ENCODE results near the gene RHBG.

RHBG gene

DNA sequence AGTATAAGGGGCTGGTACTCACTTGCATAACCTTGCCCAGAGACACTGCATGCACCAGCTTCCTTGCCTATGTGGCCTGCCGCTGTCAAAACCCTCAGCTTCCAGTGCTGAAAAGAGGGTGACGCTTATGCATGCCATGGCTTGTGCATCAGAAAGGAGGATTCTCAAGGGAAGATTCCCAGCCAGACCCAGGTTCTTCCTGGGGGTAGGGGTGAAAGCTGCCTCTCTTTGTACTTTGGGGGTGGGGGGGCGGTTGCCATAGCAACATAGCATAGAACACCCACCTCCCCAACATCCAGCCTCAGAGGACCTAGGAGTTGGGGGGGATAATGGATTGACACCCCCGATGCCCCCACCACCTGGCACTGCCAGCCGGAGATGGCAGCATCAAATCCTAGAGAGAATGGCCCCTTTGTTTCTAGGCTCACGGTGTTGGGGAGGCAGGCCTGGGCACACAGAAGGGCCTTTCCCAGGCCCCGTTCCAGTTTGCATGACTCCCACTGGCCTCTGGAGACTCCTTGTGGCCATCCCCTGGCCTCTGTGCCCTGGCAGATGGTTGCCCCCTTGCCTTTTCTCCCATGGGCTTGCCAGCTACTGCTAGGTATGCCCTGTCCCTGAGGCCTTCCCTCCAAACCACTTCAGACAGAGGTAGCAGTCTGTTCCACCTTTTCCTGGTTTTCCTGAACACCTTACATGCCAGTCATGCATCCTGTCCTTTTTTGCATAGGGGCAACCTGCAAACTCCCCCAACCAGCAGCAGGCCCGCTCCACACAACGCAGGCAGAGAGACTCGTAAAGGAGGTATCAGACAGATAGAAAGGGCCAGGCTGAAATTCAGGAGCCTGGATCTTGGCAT, 44.6 kb downstream of the RHBG start:
- H3K4me1 ChIP-seq (ENCODE audit: insufficient read depth, low read length) = no peaks in the 10 kb centered on the region
- H3K4me2 ChIP-seq (ENCODE audit: insufficient read depth, low read length) = no peak overlapping the region
- H4K20me1 ChIP-seq (ENCODE audit: insufficient read depth, low read length) = no peaks in the 10 kb centered on the region
- H3K79me2 ChIP-seq (ENCODE audit: insufficient read depth, low read length) = no peaks in the 10 kb centered on the region
- no peak overlapping the region for H3K27ac ChIP-seq (ENCODE audit: low read length)
- TF ChIP-seq EZH2 (IDR thresholded peaks at IDR 0.05; ENCODE audit: borderline replicate concordance, low read depth, low read length, severe bottlenecking) = no peak
- TF ChIP-seq, protein P1, sequence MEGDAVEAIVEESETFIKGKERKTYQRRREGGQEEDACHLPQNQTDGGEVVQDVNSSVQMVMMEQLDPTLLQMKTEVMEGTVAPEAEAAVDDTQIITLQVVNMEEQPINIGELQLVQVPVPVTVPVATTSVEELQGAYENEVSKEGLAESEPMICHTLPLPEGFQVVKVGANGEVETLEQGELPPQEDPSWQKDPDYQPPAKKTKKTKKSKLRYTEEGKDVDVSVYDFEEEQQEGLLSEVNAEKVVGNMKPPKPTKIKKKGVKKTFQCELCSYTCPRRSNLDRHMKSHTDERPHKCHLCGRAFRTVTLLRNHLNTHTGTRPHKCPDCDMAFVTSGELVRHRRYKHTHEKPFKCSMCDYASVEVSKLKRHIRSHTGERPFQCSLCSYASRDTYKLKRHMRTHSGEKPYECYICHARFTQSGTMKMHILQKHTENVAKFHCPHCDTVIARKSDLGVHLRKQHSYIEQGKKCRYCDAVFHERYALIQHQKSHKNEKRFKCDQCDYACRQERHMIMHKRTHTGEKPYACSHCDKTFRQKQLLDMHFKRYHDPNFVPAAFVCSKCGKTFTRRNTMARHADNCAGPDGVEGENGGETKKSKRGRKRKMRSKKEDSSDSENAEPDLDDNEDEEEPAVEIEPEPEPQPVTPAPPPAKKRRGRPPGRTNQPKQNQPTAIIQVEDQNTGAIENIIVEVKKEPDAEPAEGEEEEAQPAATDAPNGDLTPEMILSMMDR (IDR thresholded peaks at IDR 0.05; ENCODE audit: borderline replicate concordance, extremely low read depth, low read length, poor library complexity, severe bottlenecking) = no peak
- H3K27me3 ChIP-seq (ENCODE audit: insufficient read depth, low read length, poor library complexity) = peaks cover 9% of the 10 kb centered on the region
- H3K9me3 ChIP-seq (ENCODE audit: insufficient read depth, low read length, severe bottlenecking) = no peaks in the 10 kb centered on the region
- H2AFZ ChIP-seq (ENCODE audit: low read depth, low read length) = no peak overlapping the region
- H3K9ac ChIP-seq (ENCODE audit: low read depth, low read length) = no peak overlapping the region
- ATAC-seq (ENCODE audit: insufficient read depth, low read depth) = no peak
- no peak overlapping the region for H3K4me3 ChIP-seq (ENCODE audit: low read depth in 1 of 2, low read length in 2 of 2)
- no peak for DNase-seq
- no peaks in the 10 kb centered on the region for H3K36me3 ChIP-seq (ENCODE audit: insufficient read depth, low read length)

DNA sequence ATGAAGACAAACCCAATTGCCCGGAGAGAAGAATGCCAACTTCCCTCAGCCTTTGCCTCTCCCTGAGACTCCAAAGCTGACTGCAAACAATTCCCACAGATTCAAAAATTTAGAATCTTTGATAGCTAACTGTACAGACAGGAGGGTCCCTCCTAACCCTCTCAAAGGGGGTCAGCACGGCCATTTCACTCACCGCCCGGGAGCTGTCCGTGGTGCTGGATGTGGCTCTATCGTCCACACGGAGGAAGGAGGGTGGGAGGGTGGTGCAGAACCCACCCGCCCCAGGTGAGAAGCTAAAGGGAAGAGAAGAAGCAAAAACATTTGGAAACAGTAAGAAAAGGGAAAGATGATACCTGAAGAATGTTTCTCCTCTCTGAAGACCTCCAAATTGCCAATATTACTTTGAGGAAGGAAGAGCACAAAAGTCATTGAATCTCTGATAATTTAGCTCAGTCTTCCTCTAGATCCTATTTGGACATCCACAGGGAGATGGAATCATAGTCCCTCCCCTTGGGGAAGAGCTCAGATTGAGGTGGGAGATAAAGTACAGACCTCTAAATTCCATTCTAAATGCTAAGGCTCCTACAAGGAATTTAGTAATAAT, 45.6 kb downstream of the RHBG start:
- H3K9ac ChIP-seq (ENCODE audit: low read depth, low read length) = no peak overlapping the region
- no peaks in the 10 kb centered on the region for H3K4me1 ChIP-seq (ENCODE audit: insufficient read depth, low read length)
- ATAC-seq (ENCODE audit: insufficient read depth, low read depth) (no peak), DNase-seq (peak; percentile 18)
- no peak overlapping the region for H3K4me2 ChIP-seq (ENCODE audit: insufficient read depth, low read length)
- no peaks in the 10 kb centered on the region for H3K9me3 ChIP-seq (ENCODE audit: insufficient read depth, low read length, severe bottlenecking)
- no peak overlapping the region for H3K4me3 ChIP-seq (ENCODE audit: low read depth in 1 of 2, low read length in 2 of 2)
- no peaks in the 10 kb centered on the region for H3K79me2 ChIP-seq (ENCODE audit: insufficient read depth, low read length)
- TF ChIP-seq, protein P1 (IDR thresholded peaks at IDR 0.05; ENCODE audit: borderline replicate concordance, extremely low read depth, low read length, poor library complexity, severe bottlenecking) = no peak
- no peak for TF ChIP-seq EZH2 (IDR thresholded peaks at IDR 0.05; ENCODE audit: borderline replicate concordance, low read depth, low read length, severe bottlenecking)
- peaks cover 6% of the 10 kb centered on the region for H3K27me3 ChIP-seq (ENCODE audit: insufficient read depth, low read length, poor library complexity)
- no peaks in the 10 kb centered on the region for H4K20me1 ChIP-seq (ENCODE audit: insufficient read depth, low read length)
- H3K27ac ChIP-seq (ENCODE audit: low read length) = no peak overlapping the region
- no peak overlapping the region for H2AFZ ChIP-seq (ENCODE audit: low read depth, low read length)
- no peaks in the 10 kb centered on the region for H3K36me3 ChIP-seq (ENCODE audit: insufficient read depth, low read length)

DNA sequence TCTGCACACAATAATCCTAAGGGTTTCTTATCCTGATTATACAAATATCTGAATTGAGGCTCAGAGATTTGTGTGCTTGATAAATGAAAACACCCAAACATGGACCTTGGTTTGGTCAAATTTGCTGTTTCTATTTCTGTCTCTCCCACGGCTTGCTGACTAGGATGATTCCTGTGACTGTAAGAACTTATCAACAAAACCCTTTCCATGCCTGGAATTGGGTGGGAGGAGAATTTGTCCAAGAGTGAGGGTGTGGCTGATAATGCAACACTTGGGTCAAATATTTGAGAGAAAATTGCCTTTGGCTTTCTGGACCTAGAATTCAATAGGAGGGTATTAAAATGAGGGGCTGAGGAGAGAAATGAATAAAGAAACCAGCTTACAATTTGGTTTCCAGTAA, 48.0 kb downstream of the RHBG start:
- H3K4me1 ChIP-seq (ENCODE audit: insufficient read depth, low read length) = no peaks in the 10 kb centered on the region
- no peaks in the 10 kb centered on the region for H4K20me1 ChIP-seq (ENCODE audit: insufficient read depth, low read length)
- TF ChIP-seq EZH2 (IDR thresholded peaks at IDR 0.05; ENCODE audit: borderline replicate concordance, low read depth, low read length, severe bottlenecking) = no peak
- TF ChIP-seq, protein P1 (IDR thresholded peaks at IDR 0.05; ENCODE audit: borderline replicate concordance, extremely low read depth, low read length, poor library complexity, severe bottlenecking) = no peak
- DNase-seq (no peak), ATAC-seq (ENCODE audit: insufficient read depth, low read depth) (no peak)
- H3K4me2 ChIP-seq (ENCODE audit: insufficient read depth, low read length) = no peak overlapping the region
- H2AFZ ChIP-seq (ENCODE audit: low read depth, low read length) = no peak overlapping the region
- H3K9me3 ChIP-seq (ENCODE audit: insufficient read depth, low read length, severe bottlenecking) = no peaks in the 10 kb centered on the region
- no peak overlapping the region for H3K27ac ChIP-seq (ENCODE audit: low read length)
- H3K36me3 ChIP-seq (ENCODE audit: insufficient read depth, low read length) = no peaks in the 10 kb centered on the region
- no peak overlapping the region for H3K4me3 ChIP-seq (ENCODE audit: low read depth in 1 of 2, low read length in 2 of 2)
- H3K27me3 ChIP-seq (ENCODE audit: insufficient read depth, low read length, poor library complexity) = peaks cover 8% of the 10 kb centered on the region
- no peaks in the 10 kb centered on the region for H3K79me2 ChIP-seq (ENCODE audit: insufficient read depth, low read length)
- H3K9ac ChIP-seq (ENCODE audit: low read depth, low read length) = no peak overlapping the region
